Activated CD8-positive, alpha-beta memory T cell treated with anti-CD3 and anti-CD28 coated beads for 36 hours (primary cell): Measurements from ENCODE around the gene CRHR1. TPM values are rescaled to one million over a fixed set of nuclear protein-coding genes. Genes with fewer than 3 reads are reported as not detected.

Experiments
- CTCF ChIA-PET: fragments of 350-600 bp; sonication (Branson Sonifier 250); formaldehyde crosslinking; loops from one replicate; lab custom pipeline; 2021; ENCODE audit warnings: antibody characterized with exemption; lab: Charles Lee
- POLR2A ChIA-PET: fragments of 350-600 bp; sonication (Branson Sonifier 250); formaldehyde crosslinking; loops from one replicate; lab custom pipeline; 2021; ENCODE audit warnings: antibody characterized with exemption; lab: Charles Lee
- total RNA-seq, 2 experiments: library from RNA; stranded (reverse); gene quantifications; one replicate each; pipeline ENCODE4 v1.2.3, GENCODE V29; 2021

The CRHR1 gene
- total RNA-seq, 2 experiments from 2014 or later = not detected

- CTCF ChIA-PET = no interaction called here
- POLR2A ChIA-PET = no interaction called here
These were observed 1.5 kb downstream of the CRHR1 start for GRCh38 chr17:45785480-45786193.

- POLR2A ChIA-PET = no interaction called here
- CTCF ChIA-PET = no interaction called here
These were observed 2.2 kb downstream of the CRHR1 start for GRCh38 chr17:45786349-45786748.

- ChIA-PET CTCF (no interaction called here), POLR2A (no interaction called here)
These were observed 2.9 kb downstream of the CRHR1 start for GRCh38 chr17:45787044-45787443.

GRCh38 chr17:45787656-45788055, 3.5 kb downstream of the CRHR1 start:
- CTCF ChIA-PET = interaction anchor here (1.2 kb wide), 1 partner anchor 44 kb away, joined by 3 read pairs; no protein-coding TSS in a partner anchor

GRCh38 chr17:45788057-45788456, 3.9 kb downstream of the CRHR1 start:
- POLR2A ChIA-PET = no interaction called here
- CTCF ChIA-PET = interaction anchor here (1.2 kb wide), 1 partner anchor 43 kb away, joined by 3 read pairs; no protein-coding TSS in a partner anchor

More at GRCh38 chr17:45787656-45788055, 3.5 kb downstream of the CRHR1 start:
- POLR2A ChIA-PET = no interaction called here

GRCh38 chr17:45789874-45790273, 5.8 kb downstream of the CRHR1 start:
- ChIA-PET CTCF (interaction anchor here (0.6 kb wide), 1 partner anchor 206 kb away, joined by 3 read pairs; no protein-coding TSS in a partner anchor), POLR2A (no interaction called here)

- ChIA-PET POLR2A (no interaction called here), CTCF (interaction anchor here (0.6 kb wide), 1 partner anchor 207 kb away, joined by 3 read pairs; no protein-coding TSS in a partner anchor)
These were observed 6.3 kb downstream of the CRHR1 start for GRCh38 chr17:45790296-45790922.

GRCh38 chr17:45791041-45791582, 7.0 kb downstream of the CRHR1 start:
- POLR2A ChIA-PET = no interaction called here
- CTCF ChIA-PET = no interaction called here

GRCh38 chr17:45791935-45792334, 7.8 kb downstream of the CRHR1 start:
- POLR2A ChIA-PET = no interaction called here
- CTCF ChIA-PET = no interaction called here

GRCh38 chr17:45792437-45792836, 8.3 kb downstream of the CRHR1 start:
- ChIA-PET POLR2A (no interaction called here), CTCF (no interaction called here)

GRCh38 chr17:45792995-45793755, 9.1 kb downstream of the CRHR1 start:
- ChIA-PET CTCF (no interaction called here), POLR2A (no interaction called here)

- POLR2A ChIA-PET = no interaction called here
- CTCF ChIA-PET = no interaction called here
These were observed 9.9 kb downstream of the CRHR1 start for GRCh38 chr17:45793999-45794540.

- ChIA-PET POLR2A (no interaction called here), CTCF (no interaction called here)
These were observed 10.7 kb downstream of the CRHR1 start for GRCh38 chr17:45794840-45795239.

- CTCF ChIA-PET = no interaction called here
- POLR2A ChIA-PET = no interaction called here
These were observed 16.7 kb downstream of the CRHR1 start for GRCh38 chr17:45800816-45801215.

- CTCF ChIA-PET = no interaction called here
- POLR2A ChIA-PET = no interaction called here
These were observed 17.3 kb downstream of the CRHR1 start for GRCh38 chr17:45801421-45801820.

GRCh38 chr17:45808845-45809244, 24.7 kb downstream of the CRHR1 start:
- ChIA-PET POLR2A (no interaction called here), CTCF (no interaction called here)

GRCh38 chr17:45809499-45809898, 25.4 kb downstream of the CRHR1 start:
- CTCF ChIA-PET = no interaction called here
- POLR2A ChIA-PET = no interaction called here

GRCh38 chr17:45812102-45812501, 28.0 kb downstream of the CRHR1 start:
- POLR2A ChIA-PET = no interaction called here
- CTCF ChIA-PET = interaction anchor here (1.2 kb wide), 1 partner anchor 39 kb away, joined by 3 read pairs; no protein-coding TSS in a partner anchor

- CTCF ChIA-PET = no interaction called here
- POLR2A ChIA-PET = no interaction called here
These were observed 29.1 kb downstream of the CRHR1 start for GRCh38 chr17:45813048-45813725.
